ENCODE measurements around the gene CDH23. TPM values are rescaled to one million over a fixed set of nuclear protein-coding genes. Genes with fewer than 3 reads are reported as not detected.

Gene CDH23
- total RNA-seq, 4 donors from 2014 or later = 0.72 to 4.1 (median 2.2) TPM

GRCh38 chr10:71523756-71524155 is 127.0 kb downstream of the CDH23 start:
- Histone ChIP-seq H3K36me3 (no peaks in the 10 kb centered on the region), H3K4me1 (peaks cover 19% of the 10 kb centered on the region), H3K27ac (no peak overlapping the region), H3K4me3 (no peak overlapping the region), H3K9me3 (no peaks in the 10 kb centered on the region), H3K27me3 (no peaks in the 10 kb centered on the region)
- no peak for TF ChIP-seq POLR2AphosphoS5 (IDR thresholded peaks at IDR 0.05)
- no peak for TF ChIP-seq EP300 (IDR thresholded peaks at IDR 0.05)
- TF ChIP-seq POLR2A (IDR thresholded peaks at IDR 0.05) = no peak
- TF ChIP-seq CTCF (IDR thresholded peaks at IDR 0.05) = no peak
- 83% methylated on average over 6 of the region's 6 CpGs for WGBS
- no peak for DNase-seq (ENCODE audit: low spot score in 2 of 2)

- Histone ChIP-seq H3K9me3 (no peaks in the 10 kb centered on the region), H3K4me1 (peaks cover 31% of the 10 kb centered on the region), H3K27me3 (no peaks in the 10 kb centered on the region), H3K4me3 (no peak overlapping the region), H3K27ac (no peak overlapping the region), H3K36me3 (no peaks in the 10 kb centered on the region)
- TF ChIP-seq EP300 (IDR thresholded peaks at IDR 0.05) = no peak
- TF ChIP-seq CTCF (IDR thresholded peaks at IDR 0.05) = no peak
- TF ChIP-seq POLR2AphosphoS5 (IDR thresholded peaks at IDR 0.05) = no peak
- no peak for TF ChIP-seq POLR2A (IDR thresholded peaks at IDR 0.05)
- 72% methylated on average over 5 of the region's 5 CpGs for WGBS
- no peak for DNase-seq (ENCODE audit: low spot score in 2 of 2)
These were observed 128.4 kb downstream of the CDH23 start for GRCh38 chr10:71525092-71525491.

GRCh38 chr10:71525721-71526120 is 129.0 kb downstream of the CDH23 start:
- H3K9me3 ChIP-seq = no peaks in the 10 kb centered on the region
- H3K36me3 ChIP-seq = no peaks in the 10 kb centered on the region
- no peak overlapping the region for H3K27ac ChIP-seq
- 27% methylated on average over 2 of the region's 5 CpGs for WGBS
- no peak for DNase-seq (ENCODE audit: low spot score in 2 of 2)
- peaks cover 37% of the 10 kb centered on the region for H3K4me1 ChIP-seq
- TF ChIP-seq POLR2A (IDR thresholded peaks at IDR 0.05) = no peak
- no peak for TF ChIP-seq EP300 (IDR thresholded peaks at IDR 0.05)
- no peak for TF ChIP-seq POLR2AphosphoS5 (IDR thresholded peaks at IDR 0.05)
- no peak for TF ChIP-seq CTCF (IDR thresholded peaks at IDR 0.05)
- H3K4me3 ChIP-seq = no peak overlapping the region
- H3K27me3 ChIP-seq = no peaks in the 10 kb centered on the region

- H3K36me3 ChIP-seq = no peaks in the 10 kb centered on the region
- no peak overlapping the region for H3K27ac ChIP-seq
- H3K4me1 ChIP-seq = peaks cover 45% of the 10 kb centered on the region
- H3K4me3 ChIP-seq = no peak overlapping the region
- TF ChIP-seq POLR2AphosphoS5 (IDR thresholded peaks at IDR 0.05) = no peak
- TF ChIP-seq EP300 (IDR thresholded peaks at IDR 0.05) = no peak
- no peak for TF ChIP-seq POLR2A (IDR thresholded peaks at IDR 0.05)
- TF ChIP-seq CTCF (IDR thresholded peaks at IDR 0.05) = no peak
- no peaks in the 10 kb centered on the region for H3K27me3 ChIP-seq
- H3K9me3 ChIP-seq = no peaks in the 10 kb centered on the region
- 82% methylated on average over 11 of the region's 11 CpGs for WGBS
- no peak for DNase-seq (ENCODE audit: low spot score in 2 of 2)
These were observed 129.9 kb downstream of the CDH23 start for GRCh38 chr10:71526653-71527052.

GRCh38 chr10:71527135-71527534 is 130.4 kb downstream of the CDH23 start:
- Histone ChIP-seq H3K9me3 (no peaks in the 10 kb centered on the region), H3K27me3 (no peaks in the 10 kb centered on the region), H3K4me1 (peaks cover 45% of the 10 kb centered on the region), H3K36me3 (no peaks in the 10 kb centered on the region), H3K4me3 (no peak overlapping the region), H3K27ac (no peak overlapping the region)
- 89% methylated on average over 6 of the region's 12 CpGs for WGBS
- TF ChIP-seq EP300 (IDR thresholded peaks at IDR 0.05) (no peak), POLR2A (IDR thresholded peaks at IDR 0.05) (no peak), CTCF (IDR thresholded peaks at IDR 0.05) (no peak), POLR2AphosphoS5 (IDR thresholded peaks at IDR 0.05) (no peak)
- DNase-seq (ENCODE audit: low spot score in 2 of 2) = no peak

Measured in suprapubic skin (tissue), 4 donors.